ENCODE data around the gene HAX1.
"Not testable (repeated sequence)": the region's sequence is repeated elsewhere in the genome, so short reads cannot be mapped to it uniquely, and the experiment has no call there.

Gene HAX1

GRCh38 chr1:154287591-154287990 lies 15.2 kb downstream of the HAX1 start:
- DNase-seq (ENCODE audit: low read depth) = not testable (repeated sequence)

- no peak for DNase-seq (ENCODE audit: low read depth)
These were observed 16.2 kb downstream of the HAX1 start for GRCh38 chr1:154288661-154289060.

GRCh38 chr1:154290921-154291320 lies 18.5 kb downstream of the HAX1 start:
- DNase-seq (ENCODE audit: low read depth) = no peak

- no peak for DNase-seq (ENCODE audit: low read depth)
These were observed 23.2 kb downstream of the HAX1 start for GRCh38 chr1:154295408-154296235.

- DNase-seq (ENCODE audit: low read depth) = no peak
These were observed 29.2 kb downstream of the HAX1 start for GRCh38 chr1:154301582-154301981.

GRCh38 chr1:154304664-154305337 lies 32.4 kb downstream of the HAX1 start:
- DNase-seq (ENCODE audit: low read depth) = no peak

DNA sequence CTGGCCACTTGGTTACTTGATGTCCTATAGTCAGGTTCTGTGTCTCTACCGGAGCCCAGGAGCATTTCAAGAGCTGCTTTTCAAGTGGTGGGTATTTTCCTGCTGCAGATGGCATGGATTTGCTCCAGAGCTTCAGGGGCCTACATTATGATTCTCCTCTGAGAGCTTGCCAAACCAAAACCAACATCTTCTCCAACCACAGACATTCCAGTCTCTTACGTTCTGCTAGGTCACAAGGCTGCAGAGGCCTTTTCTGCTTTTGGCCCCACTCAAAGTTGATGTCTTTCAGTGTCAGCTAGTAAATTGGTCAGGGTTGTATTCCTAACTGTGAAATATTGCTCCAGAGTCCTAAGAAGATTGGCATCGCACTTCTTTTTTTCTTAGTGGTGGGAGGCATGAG lies 33.7 kb downstream of the HAX1 start:
- DNase-seq (ENCODE audit: low read depth) = no peak

DNA sequence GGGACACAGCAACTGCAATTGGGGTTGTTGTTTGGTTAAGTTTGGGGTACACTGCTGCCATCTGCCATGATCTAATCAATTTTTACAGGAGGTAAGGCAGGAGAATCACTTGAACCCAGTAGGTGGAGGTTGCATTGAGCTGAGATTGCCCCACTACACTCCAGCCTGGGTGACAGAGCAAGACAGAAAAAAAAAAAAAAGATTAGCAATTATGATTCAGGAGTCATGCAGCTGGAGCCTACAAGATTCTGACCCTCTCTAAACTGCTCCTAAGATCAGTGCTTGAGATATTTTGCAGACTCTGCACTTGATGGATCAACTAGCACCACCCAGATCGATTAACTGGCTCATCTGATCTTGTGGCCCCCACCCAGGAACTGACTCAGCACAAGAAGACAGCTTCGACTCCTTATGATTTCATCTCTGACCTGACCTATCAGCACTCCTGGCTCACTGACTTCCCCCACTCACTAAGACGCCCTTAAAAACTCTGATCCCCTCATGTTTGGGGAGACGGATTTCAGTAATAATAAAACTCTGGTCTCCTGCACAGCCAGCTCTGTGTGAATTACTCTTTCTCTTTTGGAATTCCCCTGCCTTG lies 35.3 kb downstream of the HAX1 start:
- not testable (repeated sequence) for DNase-seq (ENCODE audit: low read depth)

GRCh38 chr1:154309136-154309535 lies 36.7 kb downstream of the HAX1 start:
- not testable (repeated sequence) for DNase-seq (ENCODE audit: low read depth)

DNA sequence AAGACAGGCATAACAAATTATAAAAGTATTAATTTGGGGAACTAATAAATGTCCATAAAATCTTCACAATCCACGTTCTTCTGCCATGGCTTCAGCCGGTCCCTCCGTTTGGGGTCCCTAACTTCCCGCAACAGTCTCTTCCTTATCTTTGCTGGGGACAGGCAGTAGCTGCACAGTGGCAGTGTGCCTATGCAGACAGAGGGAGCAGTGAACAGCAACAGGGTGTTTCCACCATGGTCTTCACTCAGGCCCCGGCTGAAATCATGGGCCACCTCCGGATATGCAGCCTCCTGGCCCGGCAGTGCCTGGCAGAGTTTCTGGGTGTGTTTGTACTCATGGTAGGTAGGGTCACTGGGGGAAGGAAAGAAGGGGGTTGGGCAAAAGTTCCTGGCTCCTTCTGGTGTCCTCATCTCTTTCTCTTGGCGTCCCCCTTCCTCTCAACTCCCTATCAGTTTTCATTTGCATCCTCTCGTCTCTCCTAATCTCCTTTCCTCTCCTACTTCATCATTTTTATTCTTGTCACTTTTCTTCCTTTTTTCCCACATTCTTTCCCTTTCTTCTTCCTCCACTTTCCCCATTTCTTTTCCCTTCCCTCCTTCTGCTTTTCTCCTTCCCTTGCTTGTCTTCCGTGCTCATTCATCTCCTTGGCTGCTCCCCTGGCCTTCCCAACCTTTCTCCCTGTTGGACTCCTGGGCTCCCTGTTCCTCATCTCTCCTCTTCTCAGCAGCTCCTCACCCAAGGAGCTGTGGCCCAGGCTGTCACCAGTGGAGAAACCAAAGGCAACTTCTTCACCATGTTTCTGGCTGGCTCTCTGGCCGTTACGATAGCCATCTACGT lies 40.0 kb downstream of the HAX1 start:
- DNase-seq (ENCODE audit: low read depth) = not testable (repeated sequence)

DNA sequence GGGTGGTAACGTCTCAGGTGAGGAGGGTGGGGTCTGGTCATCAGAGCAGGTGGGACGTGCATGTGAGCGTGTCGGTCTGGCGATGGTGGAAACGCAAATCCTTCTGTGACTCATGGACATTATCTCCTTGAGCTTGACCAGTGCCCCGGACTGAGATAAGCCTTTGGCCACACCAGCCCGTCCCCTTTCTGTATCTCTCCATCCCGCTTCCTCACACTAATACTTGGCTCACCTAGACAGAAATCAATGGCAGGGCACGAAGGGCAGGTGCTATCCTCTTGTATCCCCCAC lies 40.6 kb downstream of the HAX1 start:
- DNase-seq (ENCODE audit: low read depth) = no peak

- DNase-seq (ENCODE audit: low read depth) = not testable (repeated sequence)
These were observed 41.8 kb downstream of the HAX1 start for GRCh38 chr1:154314226-154314625.

DNA sequence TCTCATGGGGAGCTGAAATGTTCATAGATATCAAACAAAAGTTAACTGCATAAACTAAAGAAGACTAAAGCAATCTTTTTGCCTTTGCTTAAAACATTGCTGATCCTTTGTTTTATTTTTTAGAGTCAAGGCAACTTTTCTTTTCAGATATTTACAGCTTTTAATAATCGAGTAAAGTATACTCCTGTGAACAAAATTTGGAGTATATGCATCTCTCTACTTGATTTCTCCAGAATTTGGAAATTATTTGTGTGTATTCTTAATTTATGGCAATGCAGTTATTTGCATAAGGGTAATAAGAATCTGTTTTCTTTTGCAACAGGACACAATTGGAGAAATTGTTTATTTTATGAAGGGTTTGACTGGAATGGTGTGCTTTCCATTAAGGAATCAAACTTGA lies 44.3 kb downstream of the HAX1 start:
- DNase-seq (ENCODE audit: low read depth) = no peak

GRCh38 chr1:154318386-154318785 lies 46.0 kb downstream of the HAX1 start:
- DNase-seq (ENCODE audit: low read depth) = no peak

GRCh38 chr1:154320882-154321608 lies 48.6 kb downstream of the HAX1 start, which contains the start of gene AQP10:
AQP10 (plus strand) TSS chr1:154321093; CDS start chr1:154321156, 63 bp downstream.
- no peak for DNase-seq (ENCODE audit: low read depth)

GRCh38 chr1:154321609-154321934 lies 49.1 kb downstream of the HAX1 start:
- DNase-seq (ENCODE audit: low read depth) = not testable (repeated sequence)

DNA sequence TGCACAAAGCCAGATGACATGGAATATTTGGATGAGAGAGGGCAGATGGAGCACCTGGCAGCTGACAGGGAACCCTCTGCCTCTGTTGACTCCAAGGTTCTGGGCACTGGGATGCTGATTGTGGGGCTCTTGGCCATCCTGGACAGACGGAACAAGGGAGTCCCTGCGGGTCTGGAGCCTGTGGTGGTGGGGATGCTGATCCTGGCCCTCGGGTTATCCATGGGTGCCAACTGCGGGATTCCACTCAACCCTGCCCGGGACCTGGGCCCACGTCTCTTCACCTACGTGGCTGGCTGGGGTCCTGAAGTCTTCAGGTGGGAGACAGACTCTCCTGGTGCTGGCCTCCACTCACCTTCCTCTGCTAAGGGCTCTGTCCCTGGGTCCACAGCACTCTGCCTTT lies 51.1 kb downstream of the HAX1 start:
- DNase-seq (ENCODE audit: low read depth) = no peak

- DNase-seq (ENCODE audit: low read depth) = no peak
These were observed 51.8 kb downstream of the HAX1 start for GRCh38 chr1:154324241-154324640.

DNA sequence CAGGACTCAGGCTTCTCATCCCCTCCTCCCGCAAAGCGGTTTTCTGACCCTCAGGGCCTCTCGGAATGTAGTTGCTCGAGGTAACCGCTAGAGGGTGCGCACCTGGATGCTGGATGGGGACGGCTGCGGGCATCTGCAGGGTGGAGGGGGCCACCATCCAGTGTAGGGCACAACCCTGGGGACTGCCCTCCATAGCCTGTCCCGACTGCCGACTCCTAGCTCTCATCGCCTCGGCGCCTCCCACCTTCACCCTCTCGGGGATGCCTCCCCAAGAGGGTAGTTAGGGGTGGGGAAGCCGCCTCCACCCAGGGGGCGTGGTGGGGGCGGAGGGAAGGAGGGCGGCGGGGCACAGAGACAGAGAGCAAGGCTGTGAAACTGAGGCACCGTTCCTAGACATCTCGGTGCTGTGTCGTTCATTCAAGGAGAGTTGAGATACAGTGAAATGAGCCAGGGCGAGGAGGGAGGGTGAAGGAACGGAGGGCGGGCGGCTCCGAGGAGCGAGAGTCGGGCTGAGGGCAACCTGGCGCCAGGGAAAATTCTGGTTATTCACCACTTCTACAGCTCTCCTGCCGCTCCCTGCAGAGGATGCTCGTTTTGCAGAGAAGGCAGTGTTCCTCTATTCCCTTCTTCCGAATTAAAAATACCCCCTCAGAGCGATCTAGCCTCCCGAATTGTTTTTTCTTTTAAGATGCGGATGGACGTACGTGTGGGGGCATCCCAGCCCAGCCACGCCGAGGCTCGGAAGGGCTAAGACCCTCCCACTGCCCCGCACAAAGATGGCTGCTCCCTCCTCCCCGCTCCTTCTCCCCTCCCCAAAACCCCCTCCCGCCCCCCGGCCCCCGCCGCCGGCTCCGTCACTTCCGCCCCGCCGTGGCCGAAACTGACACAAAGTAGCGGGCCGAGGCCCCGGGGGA lies 52.5 kb downstream of the HAX1 start, which contains the start of gene ATP8B2:
Gene ATP8B2, plus strand, starts transcription at position 857 of the 914 bp plus-strand sequence. CDS start 2,617 bp downstream, outside the sequence.
- peak; percentile 77 for DNase-seq (ENCODE audit: low read depth)

Measured in activated T-helper 9 cell treated with anti-CD3 and anti-CD28 coated beads, Interleukin-2, amount 50 U/mL, for 16 hours (primary cell).